Activated CD4-positive, alpha-beta T cell treated with anti-CD3 and anti-CD28 coated beads, Interleukin-2, amount 10 ng/mL, durations not matched to agents 24 days and 14 days (primary cell): Measurements from ENCODE around the gene WDR45. TPM values are rescaled to one million over a fixed set of nuclear protein-coding genes. Genes with fewer than 3 reads are reported as not detected.

ENCODE experiments used
- DNase-seq: peaks from one replicate; pipeline ENCODE4 v3.0.0; 2022
- H3K27ac Mint-ChIP-seq: one replicate; pipeline ENCODE4 v1.8.0; 2022; ENCODE audit warnings: mild to moderate bottlenecking, mixed read lengths
- H3K27me3 Mint-ChIP-seq: one replicate; pipeline ENCODE4 v1.8.0; 2022; ENCODE audit warnings: mixed read lengths
- H3K36me3 Mint-ChIP-seq: one replicate; pipeline ENCODE4 v1.8.0; 2022; ENCODE audit warnings: low read depth, mild to moderate bottlenecking, mixed read lengths
- H3K4me1 Mint-ChIP-seq: one replicate; pipeline ENCODE4 v1.8.0; 2021; ENCODE audit warnings: mixed read lengths
- H3K4me3 Mint-ChIP-seq: one replicate; pipeline ENCODE4 v1.8.0; 2022; ENCODE audit warnings: mild to moderate bottlenecking, moderate library complexity, mixed read lengths
- H3K9me3 Mint-ChIP-seq: one replicate; pipeline ENCODE4 v1.8.0; 2021; ENCODE audit warnings: mixed read lengths
- intact Hi-C: fragments of 100-400 bp; cut with micrococcal nuclease; formaldehyde crosslinking; loops from one replicate; pipeline ENCODE4 v1.15.1; 2023
- total RNA-seq: library from RNA; stranded (reverse); gene quantifications from 2 replicates; pipeline ENCODE4 v1.2.3, GENCODE V29; 2022

Gene WDR45
- total RNA-seq, 1 donor from 2014 or later: 40.8 TPM

DNA sequence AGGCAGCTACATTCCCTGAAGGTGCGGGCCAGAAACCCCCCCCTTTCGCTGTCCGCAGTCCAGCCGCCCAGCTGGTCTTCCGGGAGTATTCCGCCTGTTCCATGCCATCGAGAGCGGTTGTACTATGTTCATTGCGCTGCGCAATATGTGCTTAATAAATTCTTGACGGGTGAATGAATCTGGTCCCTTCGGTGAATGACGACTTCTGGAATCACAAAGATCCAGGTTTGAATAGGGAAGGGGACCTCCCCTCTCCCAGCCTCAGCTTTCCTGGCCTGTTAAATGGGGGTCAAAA is 35.8 kb downstream of the WDR45 start:
- peaks cover 31% of the 10 kb centered on the region for H3K4me1 Mint-ChIP-seq
- intact Hi-C loops: loop anchor here (1.0 to 5.0 kb wide), 6 partner anchors 9 to 147 kb away; partner anchors contain the start of genes GRIPAP1, KCND1, PIM2 and PQBP1
- peak overlapping the region; percentile 95 for H3K27ac Mint-ChIP-seq
- no peaks in the 10 kb centered on the region for H3K9me3 Mint-ChIP-seq
- H3K27me3 Mint-ChIP-seq: no peaks in the 10 kb centered on the region
- no peak for DNase-seq
- H3K36me3 Mint-ChIP-seq: peaks cover 7% of the 10 kb centered on the region
- peak overlapping the region; percentile 88 for H3K4me3 Mint-ChIP-seq

- intact Hi-C loops: loop anchor here (1.0 to 5.0 kb wide), 6 partner anchors 10 to 146 kb away; partner anchors contain the start of genes GRIPAP1, KCND1, PIM2 and PQBP1
- H3K36me3 Mint-ChIP-seq: peaks cover 12% of the 10 kb centered on the region
- peaks cover 31% of the 10 kb centered on the region for H3K4me1 Mint-ChIP-seq
- H3K27ac Mint-ChIP-seq: peak within 1 kb of the TSS; percentile 95
- no peaks in the 10 kb centered on the region for H3K9me3 Mint-ChIP-seq
- peak; percentile 98 for DNase-seq
- H3K27me3 Mint-ChIP-seq: no peaks in the 10 kb centered on the region
- H3K4me3 Mint-ChIP-seq: peak within 1 kb of the TSS; percentile 88
These were observed 36.3 kb downstream of the WDR45 start, which contains the start of gene TFE3 for GRCh38 chrX:49043220-49043986. TFE3 (minus strand) TSS chrX:49043357; CDS start chrX:49043226, 131 bp downstream.

- no peak for DNase-seq
- H3K27ac Mint-ChIP-seq: peak overlapping the region; percentile 95
- H3K9me3 Mint-ChIP-seq: no peaks in the 10 kb centered on the region
- H3K36me3 Mint-ChIP-seq: peaks cover 17% of the 10 kb centered on the region
- H3K4me3 Mint-ChIP-seq: peak overlapping the region; percentile 88
- intact Hi-C loops: loop anchor here (1.0 to 5.0 kb wide), 6 partner anchors 11 to 145 kb away; partner anchors contain the start of genes GRIPAP1, KCND1, PIM2 and PQBP1
- H3K27me3 Mint-ChIP-seq: no peaks in the 10 kb centered on the region
- peaks cover 33% of the 10 kb centered on the region for H3K4me1 Mint-ChIP-seq
These were observed 37.0 kb downstream of the WDR45 start for GRCh38 chrX:49042581-49043219.

DNA sequence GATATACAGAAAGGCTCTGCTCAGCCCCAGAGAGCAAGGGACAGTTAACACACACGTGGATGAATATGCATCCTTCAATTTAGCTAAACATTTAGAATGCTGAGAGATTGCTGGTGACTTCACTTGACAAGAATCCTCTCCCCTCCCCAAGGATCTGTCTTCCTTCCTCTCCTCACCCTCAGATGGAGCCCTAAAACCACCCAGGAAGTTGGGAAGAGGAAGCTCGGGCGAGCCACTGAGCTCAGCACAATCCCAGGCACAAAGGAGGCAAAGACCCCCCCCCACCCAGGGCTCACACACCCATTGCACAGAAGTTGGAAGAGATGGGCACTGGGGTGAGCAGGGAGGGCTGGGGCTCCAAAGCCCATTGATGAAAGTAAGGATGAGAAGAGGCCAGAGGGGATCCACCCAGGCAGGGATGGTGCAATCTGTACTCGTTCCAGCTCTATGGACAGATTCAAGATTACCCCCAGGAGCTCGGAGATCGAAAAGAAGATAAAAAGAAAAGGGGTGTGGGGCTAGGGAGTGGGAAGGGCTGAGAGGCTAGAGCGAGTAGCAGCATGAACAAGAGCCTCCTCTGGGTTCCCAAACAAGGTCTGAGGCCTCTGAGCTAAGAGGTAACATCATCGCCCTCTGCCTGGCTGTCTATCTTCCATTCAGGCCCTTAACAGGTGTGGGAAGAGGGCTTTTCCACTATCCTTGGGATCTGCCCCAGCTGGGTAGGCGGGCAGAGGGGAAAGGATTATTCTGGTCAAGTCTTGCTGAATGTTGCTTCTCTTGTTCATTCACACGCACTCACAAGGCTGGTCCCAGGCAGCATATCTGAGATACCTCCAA is 37.7 kb downstream of the WDR45 start:
- peak; percentile 68 for DNase-seq
- Mint-ChIP-seq H3K36me3 (peaks cover 21% of the 10 kb centered on the region), H3K4me3 (peak overlapping the region; percentile 88), H3K27me3 (no peaks in the 10 kb centered on the region), H3K4me1 (peaks cover 33% of the 10 kb centered on the region), H3K9me3 (no peaks in the 10 kb centered on the region), H3K27ac (peak overlapping the region; percentile 95)
- intact Hi-C loops: loop anchor here (5.0 kb wide), 3 partner anchors 70 to 145 kb away; partner anchors contain the start of genes KCND1, PIM2, PQBP1 and TIMM17B

- no peak for DNase-seq
- H3K4me3 Mint-ChIP-seq: peak overlapping the region; percentile 88
- peak overlapping the region; percentile 82 for H3K27ac Mint-ChIP-seq
- H3K27me3 Mint-ChIP-seq: no peaks in the 10 kb centered on the region
- H3K4me1 Mint-ChIP-seq: peaks cover 33% of the 10 kb centered on the region
- intact Hi-C loops: loop anchor here (5.0 kb wide), 3 partner anchors 68 to 143 kb away; partner anchors contain the start of genes KCND1, PIM2, PQBP1 and TIMM17B
- peaks cover 23% of the 10 kb centered on the region for H3K36me3 Mint-ChIP-seq
- H3K9me3 Mint-ChIP-seq: no peaks in the 10 kb centered on the region
These were observed 39.2 kb downstream of the WDR45 start for GRCh38 chrX:49040376-49040955.

DNA sequence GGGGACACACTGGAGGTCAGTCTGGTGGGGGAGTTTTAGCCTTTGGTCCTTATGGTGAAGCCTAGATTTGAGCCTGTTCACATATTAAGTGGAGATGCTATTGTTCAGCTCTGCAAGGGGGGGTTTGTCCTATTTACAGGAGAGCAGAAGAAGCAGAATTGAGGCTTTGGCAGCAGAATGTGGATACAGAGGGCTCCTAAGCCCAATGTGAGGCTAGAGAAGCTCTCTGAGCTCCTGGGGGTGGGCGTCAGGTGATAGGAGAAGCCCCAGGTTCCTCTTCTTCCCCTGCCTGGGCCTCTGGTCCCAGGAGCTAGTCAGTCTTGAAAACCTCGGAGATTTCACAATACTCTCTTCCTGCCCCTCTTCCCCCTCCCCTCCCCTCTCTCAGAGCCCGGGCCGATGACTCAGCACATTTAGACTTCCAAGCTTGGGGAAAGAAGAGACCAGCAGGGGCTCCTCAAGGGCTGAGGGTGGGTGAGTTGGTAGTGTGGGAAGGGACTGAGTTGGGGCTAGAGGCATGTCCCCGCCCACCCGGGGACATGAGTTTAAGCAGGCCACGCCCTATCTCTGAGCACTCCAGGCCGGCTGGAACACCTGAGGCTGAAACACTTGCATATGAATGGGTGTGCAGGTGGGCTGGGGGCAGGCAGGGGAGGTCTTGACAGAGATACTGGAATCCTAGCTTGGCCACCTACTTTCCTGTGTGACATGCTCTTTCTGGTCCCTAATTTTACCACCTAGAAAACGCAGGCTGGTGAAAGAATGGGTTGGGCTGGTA is 39.9 kb downstream of the WDR45 start:
- intact Hi-C loops: loop anchor here (5.0 kb wide), 3 partner anchors 67 to 142 kb away; partner anchors contain the start of genes KCND1, PIM2, PQBP1 and TIMM17B
- H3K9me3 Mint-ChIP-seq: no peaks in the 10 kb centered on the region
- H3K4me3 Mint-ChIP-seq: peak overlapping the region; percentile 88
- H3K36me3 Mint-ChIP-seq: peaks cover 24% of the 10 kb centered on the region
- no peaks in the 10 kb centered on the region for H3K27me3 Mint-ChIP-seq
- peak; percentile 81 for DNase-seq
- H3K27ac Mint-ChIP-seq: peak overlapping the region; percentile 82
- peaks cover 33% of the 10 kb centered on the region for H3K4me1 Mint-ChIP-seq

GRCh38 chrX:49037883-49038475 is 41.7 kb downstream of the WDR45 start:
- peaks cover 24% of the 10 kb centered on the region for H3K4me1 Mint-ChIP-seq
- H3K9me3 Mint-ChIP-seq: no peaks in the 10 kb centered on the region
- H3K27ac Mint-ChIP-seq: peak overlapping the region; percentile 51
- peaks cover 39% of the 10 kb centered on the region for H3K36me3 Mint-ChIP-seq
- no peak for DNase-seq
- H3K4me3 Mint-ChIP-seq: peak overlapping the region; percentile 39
- intact Hi-C loops: no loop called here
- H3K27me3 Mint-ChIP-seq: no peaks in the 10 kb centered on the region

GRCh38 chrX:49030283-49030682 is 49.4 kb downstream of the WDR45 start:
- H3K4me1 Mint-ChIP-seq: peaks cover 3% of the 10 kb centered on the region
- H3K4me3 Mint-ChIP-seq: no peak overlapping the region
- intact Hi-C loops: no loop called here
- peaks cover 27% of the 10 kb centered on the region for H3K36me3 Mint-ChIP-seq
- no peaks in the 10 kb centered on the region for H3K27me3 Mint-ChIP-seq
- H3K9me3 Mint-ChIP-seq: no peaks in the 10 kb centered on the region
- H3K27ac Mint-ChIP-seq: no peak overlapping the region
- DNase-seq: no peak

GRCh38 chrX:49029876-49030275 is 49.8 kb downstream of the WDR45 start:
- H3K4me3 Mint-ChIP-seq: no peak overlapping the region
- H3K27ac Mint-ChIP-seq: no peak overlapping the region
- peaks cover 3% of the 10 kb centered on the region for H3K4me1 Mint-ChIP-seq
- peaks cover 27% of the 10 kb centered on the region for H3K36me3 Mint-ChIP-seq
- no peaks in the 10 kb centered on the region for H3K9me3 Mint-ChIP-seq
- DNase-seq: no peak
- H3K27me3 Mint-ChIP-seq: no peaks in the 10 kb centered on the region
- intact Hi-C loops: no loop called here

Other genes with a start within 250 kb of the WDR45 start
- gene PCSK1N, start 244.3 kb downstream of the WDR45 start, total RNA-seq: 0.33 TPM in 1 of 2 replicates, not detected in the other
- gene TIMM17B, start 182.1 kb downstream of the WDR45 start, total RNA-seq: 72.0 and 75.1 TPM in 2 replicates
- gene PQBP1, start 182.0 kb downstream of the WDR45 start, total RNA-seq: 104 and 114 TPM in 2 replicates
- gene SLC35A2, start 168.2 kb downstream of the WDR45 start, total RNA-seq: 19.5 and 22.8 TPM in 2 replicates
- gene PIM2, start 160.9 kb downstream of the WDR45 start, total RNA-seq: 391 and 394 TPM in 2 replicates
- gene OTUD5, start 122.3 kb downstream of the WDR45 start, total RNA-seq: 76.2 and 76.7 TPM in 2 replicates
- 2.5 and 3.5 TPM in 2 replicates for gene KCND1, start 108.0 kb downstream of the WDR45 start, total RNA-seq
- gene GRIPAP1, start 77.6 kb downstream of the WDR45 start, total RNA-seq: 85.7 and 87.3 TPM in 2 replicates
- gene TFE3, start 36.5 kb downstream of the WDR45 start, total RNA-seq: 28.8 and 30.8 TPM in 2 replicates
- 4.4 and 4.5 TPM in 2 replicates for gene CCDC120, start 20.9 kb downstream of the WDR45 start, total RNA-seq
- 12.5 and 15.9 TPM in 2 replicates for gene PRAF2, start 5.9 kb downstream of the WDR45 start, total RNA-seq
- 24.7 TPM in 2 replicates for gene GPKOW, start 43.8 kb upstream of the WDR45 start, total RNA-seq
- gene MAGIX, start 82.9 kb upstream of the WDR45 start, total RNA-seq: 0.96 and 1.1 TPM in 2 replicates
- gene PLP2, start 92.0 kb upstream of the WDR45 start, total RNA-seq: 84.4 and 91.4 TPM in 2 replicates
- gene PRICKLE3, start 106.5 kb upstream of the WDR45 start, total RNA-seq: 21.9 and 22.7 TPM in 2 replicates
- gene SYP, start 120.3 kb upstream of the WDR45 start, total RNA-seq: 4.9 and 5.3 TPM in 2 replicates
- gene CACNA1F, start 153.5 kb upstream of the WDR45 start, total RNA-seq: 0.07 and 0.14 TPM in 2 replicates
- gene CCDC22, start 155.6 kb upstream of the WDR45 start, total RNA-seq: 25.6 and 25.8 TPM in 2 replicates
- gene FOXP3, start 184.8 kb upstream of the WDR45 start, total RNA-seq: 13.1 and 14.2 TPM in 2 replicates
- 6.3 and 8.3 TPM in 2 replicates for gene PPP1R3F, start 189.9 kb upstream of the WDR45 start, total RNA-seq
- gene GAGE10, start 223.8 kb upstream of the WDR45 start, total RNA-seq: not detected in 2 replicates
- not detected in 2 replicates for gene GAGE12J, start 242.2 kb upstream of the WDR45 start, total RNA-seq